ENCODE measurements around the gene MAGEA6.

GRCh38 chrX:152738560-152738959, 30.9 kb downstream of the MAGEA6 start:
- TF ChIP-seq CTCF (IDR thresholded peaks at IDR 0.05) = no peak
- no peak for TF ChIP-seq POLR2A (IDR thresholded peaks at IDR 0.05)
